GM19238 (cell line): ENCODE measurements around the gene BLCAP.
"Not testable (repeated sequence)": the region's sequence is repeated elsewhere in the genome, so short reads cannot be mapped to it uniquely, and the experiment has no call there.

Source experiments
- DNase-seq: peaks from one replicate; pipeline ENCODE4 v3.0.0; 2011; ENCODE audit warnings: low spot score; ENCODE audit not compliant: insufficient read length

The BLCAP gene

GRCh38 chr20:37516811-37517750, 10.6 kb downstream of the BLCAP start:
- DNase-seq, result no peak

- DNase-seq, result no peak
Observed at GRCh38 chr20:37515876-37516275, 11.8 kb downstream of the BLCAP start.

DNA sequence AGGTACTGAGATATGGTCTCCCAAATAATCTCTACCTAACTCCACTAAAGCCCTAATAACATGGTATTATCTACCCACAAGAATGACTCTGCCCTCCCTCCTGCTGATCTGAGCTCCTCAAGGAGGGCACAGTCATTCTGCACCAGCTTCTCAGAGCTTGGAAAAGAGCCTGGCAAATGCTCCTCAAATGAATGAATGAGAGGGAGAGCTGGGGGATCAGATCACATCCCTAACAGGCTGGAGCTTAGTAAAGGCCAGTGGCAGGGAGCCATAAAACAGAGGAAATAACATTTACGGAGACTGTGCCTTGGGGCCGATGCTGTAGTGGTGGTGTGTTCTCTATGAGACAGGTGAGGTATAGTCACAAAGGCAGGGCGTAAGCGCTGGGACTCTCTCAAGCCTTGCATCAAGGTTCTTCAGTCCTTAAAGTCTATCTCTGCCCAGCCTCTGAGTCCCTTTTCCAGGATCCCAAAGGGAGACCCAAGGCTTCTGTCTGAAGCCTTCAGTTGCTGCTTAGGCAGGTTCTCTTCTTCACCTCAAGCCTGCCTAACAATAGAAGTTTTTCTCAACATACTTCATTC, 13.8 kb downstream of the BLCAP start:
- no peak for DNase-seq

DNA sequence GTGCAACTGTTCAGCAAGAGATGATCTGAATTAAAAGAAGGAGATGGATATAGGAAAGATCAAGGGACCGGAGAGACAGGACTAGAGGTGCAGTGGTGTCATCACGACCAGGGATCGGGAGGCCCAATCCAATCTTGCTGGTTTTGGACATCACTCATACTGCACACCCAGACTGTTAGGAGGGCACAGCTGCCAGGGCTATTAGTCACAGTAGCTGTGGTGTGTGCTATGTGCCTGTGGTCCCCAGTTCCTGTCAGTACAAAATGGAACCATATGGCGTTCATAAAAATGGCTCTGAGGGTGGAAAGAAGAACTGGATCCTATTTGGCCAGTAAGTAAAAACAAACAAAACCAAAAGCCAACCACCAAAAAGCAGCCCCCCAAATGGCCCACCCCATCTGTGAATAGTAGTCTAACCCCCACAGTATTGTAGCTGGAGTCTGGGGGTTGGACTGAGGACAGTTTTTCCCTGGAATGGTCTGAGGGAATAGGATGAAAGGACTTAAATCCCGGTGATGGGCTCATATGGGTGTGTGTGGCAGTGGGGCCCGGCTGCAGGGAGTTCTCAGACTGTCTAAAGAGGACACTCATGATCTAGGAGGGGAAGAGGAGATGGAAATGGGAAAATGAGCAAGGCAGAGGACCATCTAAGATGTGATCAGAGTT, 15.9 kb downstream of the BLCAP start:
- no peak for DNase-seq

DNA sequence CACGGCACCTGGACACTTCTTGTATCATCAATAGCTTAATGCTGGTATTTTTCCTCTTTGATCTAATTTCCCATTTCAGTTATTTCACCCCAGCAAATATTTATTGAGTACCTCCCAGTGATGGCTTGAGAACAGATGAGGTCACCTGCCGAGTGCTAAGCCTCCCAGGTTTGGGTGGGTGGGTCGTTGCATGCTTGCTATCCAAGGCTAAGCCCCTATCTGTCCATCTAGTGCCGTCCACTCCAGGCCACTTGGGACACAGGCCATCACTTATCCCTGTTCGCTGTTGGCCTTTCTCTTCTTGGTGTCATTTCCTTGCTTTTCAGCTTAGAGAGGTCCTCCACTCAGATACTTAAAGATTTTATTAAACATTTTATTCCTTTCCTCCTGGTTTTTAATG, 17.4 kb downstream of the BLCAP start:
- DNase-seq, result no peak

DNA sequence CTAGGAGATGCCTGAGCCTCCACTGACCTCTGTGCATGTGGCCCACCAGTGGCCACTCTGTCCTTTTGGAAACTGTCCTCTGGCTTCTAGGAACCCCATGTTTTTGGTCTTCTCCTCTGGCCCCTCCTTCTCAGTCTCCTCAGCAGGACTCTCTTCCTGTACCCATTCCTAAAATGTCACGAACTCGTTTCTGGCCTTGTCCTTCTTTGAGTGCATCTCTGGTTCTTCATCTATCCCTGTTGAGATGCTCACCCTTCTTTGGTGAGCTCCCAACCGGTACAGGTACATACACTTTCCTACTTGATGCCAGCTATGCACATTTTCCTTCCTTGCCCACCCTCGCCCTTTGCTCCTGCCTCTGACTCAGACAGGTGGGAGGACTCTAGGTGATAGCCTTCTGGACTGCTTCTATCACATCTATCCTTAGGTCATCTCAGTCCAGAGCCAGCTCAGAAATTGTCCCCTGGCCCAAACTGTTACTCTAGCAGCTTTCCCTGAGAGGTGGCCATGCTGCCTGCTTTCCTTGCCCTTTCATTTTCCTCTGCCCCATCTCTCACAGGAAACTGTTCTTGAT, 21.4 kb downstream of the BLCAP start:
- DNase-seq, result no peak

- no peak for DNase-seq
Observed at GRCh38 chr20:37505263-37506151, 22.2 kb downstream of the BLCAP start.

GRCh38 chr20:37504404-37505096, 23.1 kb downstream of the BLCAP start:
- no peak for DNase-seq

DNA sequence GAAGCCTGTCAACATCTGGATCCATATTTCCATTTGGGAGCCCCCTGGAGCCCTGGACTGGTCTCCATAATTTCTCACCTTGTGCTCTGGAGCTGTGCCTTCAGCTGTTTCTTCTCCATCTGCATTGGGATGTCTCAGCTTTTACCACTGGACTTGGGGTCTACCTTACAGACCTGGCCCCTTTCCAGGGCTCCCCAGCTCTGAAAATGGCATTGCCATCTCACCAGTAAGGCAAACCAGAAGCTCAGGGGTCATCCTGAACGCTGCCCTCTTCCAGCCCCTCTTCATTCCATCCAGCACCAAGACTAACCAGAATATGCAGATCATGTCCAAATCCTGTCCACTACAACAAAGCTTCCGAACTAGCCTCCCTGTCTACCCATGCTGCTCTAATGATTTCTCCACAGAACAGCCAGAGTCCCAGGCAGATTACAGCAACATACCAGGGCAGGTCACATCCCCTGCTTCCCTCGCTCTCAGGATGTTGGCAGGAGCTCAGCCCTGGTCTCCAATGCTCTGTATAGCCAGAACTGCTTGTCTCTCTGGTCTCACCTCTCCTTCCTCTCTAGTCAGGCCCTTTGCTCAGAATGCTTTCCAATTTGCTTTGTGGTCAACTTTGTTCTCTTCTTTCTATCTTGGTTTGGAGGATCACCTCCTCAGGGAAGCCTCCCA, 24.3 kb downstream of the BLCAP start:
- no peak for DNase-seq

GRCh38 chr20:37502654-37503053, 25.0 kb downstream of the BLCAP start:
- DNase-seq, result no peak

GRCh38 chr20:37501940-37502339, 25.7 kb downstream of the BLCAP start:
- DNase-seq, result no peak

DNA sequence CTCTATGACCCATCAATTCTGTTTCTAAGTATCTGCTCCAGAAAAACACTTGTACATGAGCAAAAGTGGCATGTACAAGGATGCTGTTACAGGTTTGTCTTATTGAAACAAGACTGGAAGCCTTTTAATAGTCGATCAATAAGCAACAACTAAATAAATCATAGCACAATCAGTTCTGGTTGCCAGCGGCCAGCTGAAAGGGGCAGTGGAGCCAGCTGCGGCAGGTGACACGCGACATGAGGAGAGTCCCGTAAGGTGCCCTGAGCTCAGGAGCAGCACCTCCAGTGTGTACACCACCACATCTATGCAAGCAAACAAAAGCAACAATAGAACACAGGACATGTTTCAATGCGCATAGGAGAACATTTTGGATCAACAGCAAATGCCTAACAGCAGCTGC, 27.4 kb downstream of the BLCAP start:
- DNase-seq, result no peak

GRCh38 chr20:37498066-37498665, 29.5 kb downstream of the BLCAP start:
- DNase-seq, result no peak

- DNase-seq, result no peak
Observed at GRCh38 chr20:37494796-37495195, 32.9 kb downstream of the BLCAP start.

GRCh38 chr20:37494301-37494700, 33.4 kb downstream of the BLCAP start:
- DNase-seq, result no peak

GRCh38 chr20:37492945-37493344, 34.7 kb downstream of the BLCAP start:
- no peak for DNase-seq

DNA sequence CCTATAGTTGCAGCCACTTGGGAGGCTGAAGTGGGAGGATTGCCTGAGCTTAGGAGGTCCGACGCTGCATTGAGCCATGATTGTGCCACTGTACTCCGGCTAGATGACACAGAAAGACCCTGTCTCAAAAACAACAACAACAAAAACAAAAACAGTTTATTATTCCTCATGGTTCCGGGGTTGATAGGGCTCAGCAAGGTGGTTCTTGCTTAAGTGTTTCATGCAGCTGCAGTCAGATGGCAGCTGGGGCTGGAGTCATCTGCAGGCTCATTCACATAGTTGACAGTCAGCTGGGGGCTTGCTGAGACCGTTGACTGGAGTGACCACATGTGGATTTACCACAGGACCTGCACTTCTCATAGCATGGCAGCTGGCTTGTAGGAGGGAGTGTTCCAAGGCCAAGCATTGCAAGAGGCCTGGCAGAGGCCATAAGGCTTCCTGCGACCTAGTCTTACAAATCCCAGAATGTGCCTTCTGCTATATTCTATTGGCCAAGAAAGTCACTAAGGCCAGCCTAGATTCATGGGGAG, 35.5 kb downstream of the BLCAP start:
- DNase-seq, result no peak

- DNase-seq, result no peak
Observed at GRCh38 chr20:37490663-37491350, 36.9 kb downstream of the BLCAP start.

DNA sequence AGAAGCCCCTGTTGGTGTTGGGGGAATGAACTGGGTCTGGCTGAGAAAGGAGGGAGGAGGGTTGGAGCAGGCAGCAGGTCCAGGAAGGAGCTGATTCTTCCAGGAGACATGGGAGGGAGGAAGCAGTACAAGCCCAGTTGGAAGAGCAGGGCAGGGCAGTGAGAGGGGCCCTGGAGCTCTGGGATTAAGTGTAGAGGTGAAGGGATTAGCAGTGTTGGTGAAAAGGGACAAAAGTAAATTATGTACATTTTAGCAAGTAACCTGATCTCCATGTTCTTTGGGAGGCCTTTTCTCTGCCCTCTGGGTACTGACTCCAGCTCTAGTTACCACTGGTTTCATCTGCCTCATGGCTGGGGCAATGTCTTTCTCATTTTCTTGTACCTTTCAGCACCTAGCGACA, 41.5 kb downstream of the BLCAP start:
- DNase-seq, result not testable (repeated sequence)
